HepG2 (cell line): ENCODE data around the gene PTMA. TPM values are rescaled to one million over a fixed set of nuclear protein-coding genes. Genes with fewer than 3 reads are reported as not detected.

Experiments used
- ARID4A ChIP-seq: sonication (generic); formaldehyde crosslinking; IDR thresholded peaks from 2 replicates; pipeline ENCODE4 v1.5.0; 2020; ENCODE audit warnings: mild to moderate bottlenecking, missing genetic modification reagents, borderline replicate concordance
- CTCF ChIP-seq: sonication (generic); formaldehyde crosslinking; IDR thresholded peaks from 2 replicates; pipeline ENCODE4 v1.5.0; 2020; ENCODE audit warnings: mild to moderate bottlenecking, missing genetic modification reagents, moderate library complexity
- GABPB1 ChIP-seq: IDR thresholded peaks from 2 replicates; pipeline ENCODE4 v1.6.1; 2016; ENCODE audit warnings: mild to moderate bottlenecking, missing genetic modification reagents, moderate library complexity, missing compliant biosample characterization
- GMEB1 ChIP-seq: sonication (generic); formaldehyde crosslinking; IDR thresholded peaks from 2 replicates; pipeline ENCODE4 v1.5.1; 2020; ENCODE audit warnings: missing genetic modification reagents, mild to moderate bottlenecking, borderline replicate concordance
- KMT2B ChIP-seq: IDR thresholded peaks from 2 replicates; pipeline ENCODE4 v1.6.1; 2016; ENCODE audit warnings: missing genetic modification reagents, missing compliant biosample characterization
- PHF8 ChIP-seq: sonication (generic); formaldehyde crosslinking; IDR thresholded peaks from 2 replicates; pipeline ENCODE4 v1.5.0; 2020; ENCODE audit warnings: missing genetic modification reagents
- POLR2AphosphoS2 ChIP-seq: IDR thresholded peaks from 2 replicates; pipeline ENCODE4 v1.6.1; 2011; ENCODE audit warnings: low read depth, low read length, improper control_type of control experiment
- SNAPC2 ChIP-seq: sonication (generic); formaldehyde crosslinking; IDR thresholded peaks from 2 replicates; pipeline ENCODE4 v1.8.1; 2022; ENCODE audit warnings: mild to moderate bottlenecking, missing genetic modification reagents
- THAP8 ChIP-seq: sonication (generic); formaldehyde crosslinking; IDR thresholded peaks from 2 replicates; pipeline ENCODE4 v1.5.1; 2020; ENCODE audit warnings: missing genetic modification reagents, mild to moderate bottlenecking, borderline replicate concordance
- ZHX1 ChIP-seq: sonication (generic); formaldehyde crosslinking; IDR thresholded peaks from 2 replicates; pipeline ENCODE4 v1.8.1; 2022; ENCODE audit warnings: low read depth, mild to moderate bottlenecking, missing genetic modification reagents
- ZNF260 ChIP-seq: sonication (generic); formaldehyde crosslinking; IDR thresholded peaks from 2 replicates; pipeline ENCODE4 v1.4.0; 2020; ENCODE audit warnings: missing genetic modification reagents, low read depth, mild to moderate bottlenecking, borderline replicate concordance
- ZNF564 ChIP-seq: sonication (generic); formaldehyde crosslinking; IDR thresholded peaks from 2 replicates; pipeline ENCODE4 v1.8.1; 2023; ENCODE audit warnings: mild to moderate bottlenecking, missing genetic modification reagents
- ZNF567 ChIP-seq: sonication (generic); formaldehyde crosslinking; IDR thresholded peaks from 2 replicates; pipeline ENCODE4 v1.8.1; 2023; ENCODE audit warnings: mild to moderate bottlenecking, missing genetic modification reagents, borderline replicate concordance
- ZNF644 ChIP-seq: IDR thresholded peaks from 2 replicates; pipeline ENCODE4 v1.6.1; 2016; ENCODE audit warnings: low read depth
- ZNF674 ChIP-seq: sonication (generic); formaldehyde crosslinking; IDR thresholded peaks from 2 replicates; pipeline ENCODE4 v1.5.0; 2020; ENCODE audit warnings: low read depth, mild to moderate bottlenecking, missing genetic modification reagents
- ZNF788 ChIP-seq: sonication (generic); formaldehyde crosslinking; IDR thresholded peaks from 2 replicates; pipeline ENCODE4 v1.5.0; 2020; ENCODE audit warnings: mild to moderate bottlenecking, missing genetic modification reagents, borderline replicate concordance
- polyA plus RNA-seq, 8 experiments: library from polyadenylated mRNA; depleted of rRNA in 3 of 8; stranded (reverse) in 7 of 8; unstranded in 1 of 8; fragments of >200 nt; fragmentation: Illumina TruSeq in 4 of 8; extraction: Trizol in 4 of 8; gene quantifications; 2 replicates each; pipeline versions ENCODE4 v1.2.1 to v1.2.3, GENCODE V29; 2011 to 2016; ENCODE audit warnings: low read depth in 4 of 8, missing spikeins in 1 of 8, mixed read lengths in 1 of 8; ENCODE audit not compliant: insufficient read depth in 1 of 8
- total RNA-seq, 5 experiments: library from RNA; depleted of rRNA; stranded (reverse); fragments of >200 nt; fragmentation: Illumina TruSeq; extraction: Trizol; gene quantifications; 2 replicates each; pipeline ENCODE4 v1.2.3, GENCODE V29; 2016; ENCODE audit warnings: low read depth in 1 of 5

PTMA gene
- total and polyA plus RNA-seq, 2 of the 13 experiments (the other 11 are each of a cell fraction or from before 2014, with no cell fraction given): 190 to 1,086 TPM

GRCh38 chr2:231713730-231714638, 5.7 kb downstream of the PTMA start (continued):
- TF ChIP-seq ARID4A (CRISPR knock-in tag): peak; percentile 69; the same call in 1 of the 2 replicates
- TF ChIP-seq SNAPC2: no peak
- TF ChIP-seq ZNF788 (CRISPR knock-in tag): peak; percentile 71; the same call in 1 of the 2 replicates
- peak; percentile 49; the same call in 1 of the 2 replicates for TF ChIP-seq GMEB1 (CRISPR knock-in tag)
- 0 out of 2 replicates have a peak, but pooled peaks have one; percentile 25 for TF ChIP-seq ZNF260 (CRISPR knock-in tag)
- peak; percentile 58; the same call in 1 of the 2 replicates for TF ChIP-seq ZNF564 (CRISPR knock-in tag)
- 0 out of 2 replicates have a peak, but pooled peaks have one; percentile 46 for TF ChIP-seq ZNF644 (CRISPR knock-in tag)
- 0 out of 2 replicates have a peak, but pooled peaks have one; percentile 69 for TF ChIP-seq ZNF567 (CRISPR knock-in tag)
- no peak for TF ChIP-seq THAP8
- TF ChIP-seq ZHX1 (CRISPR knock-in tag): no peak
- TF ChIP-seq POLR2AphosphoS2: peak; percentile 96
- 0 out of 2 replicates have a peak, but pooled peaks have one; percentile 66 for TF ChIP-seq ZNF674
- TF ChIP-seq KMT2B (CRISPR knock-in tag): peak; percentile 56
- peak; percentile 97 for TF ChIP-seq CTCF (CRISPR knock-in tag)
- peak; percentile 56 for TF ChIP-seq GABPB1 (CRISPR knock-in tag)
- peak; percentile 66 for TF ChIP-seq PHF8
